Measurements from ENCODE around the gene PRND.

The PRND gene

GRCh38 chr20:4681991-4682401 lies 39.7 kb upstream of the PRND start:
- TF ChIP-seq CTCF (IDR thresholded peaks at IDR 0.05), result no peak
- DNase-seq, result no peak
- Mint-ChIP-seq H3K4me3 (no peak overlapping the region), H3K4me1 (peaks cover 17% of the 10 kb centered on the region), H3K27me3 (ENCODE audit: low read depth, poor library complexity) (peaks cover 37% of the 10 kb centered on the region), H3K27ac (no peak overlapping the region), H3K9me3 (no peaks in the 10 kb centered on the region), H3K36me3 (ENCODE audit: low read depth) (no peaks in the 10 kb centered on the region)

DNA sequence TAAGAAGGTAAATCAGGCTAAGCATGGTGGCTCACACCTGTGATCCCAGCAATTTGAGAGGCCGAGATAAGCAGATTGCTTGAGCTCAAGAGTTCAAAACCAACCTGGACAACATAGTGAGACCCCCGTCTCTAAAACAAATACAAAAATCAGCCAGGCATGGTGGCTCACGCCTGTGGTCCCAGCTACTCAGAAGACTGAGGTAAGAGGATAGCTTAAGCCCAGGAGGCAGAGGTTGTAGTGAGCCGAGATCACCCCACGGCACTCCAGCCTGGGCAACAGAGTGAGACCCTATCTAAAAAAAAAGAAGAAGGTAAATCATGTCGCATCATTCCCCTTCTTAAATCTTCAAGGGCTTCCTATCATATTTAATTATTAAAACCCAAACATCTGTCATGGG lies 39.0 kb upstream of the PRND start:
- peaks cover 34% of the 10 kb centered on the region for H3K27me3 Mint-ChIP-seq (ENCODE audit: low read depth, poor library complexity)
- H3K9me3 Mint-ChIP-seq, result no peaks in the 10 kb centered on the region
- no peak overlapping the region for H3K27ac Mint-ChIP-seq
- no peak for TF ChIP-seq CTCF (IDR thresholded peaks at IDR 0.05)
- H3K4me1 Mint-ChIP-seq, result peaks cover 21% of the 10 kb centered on the region
- no peak for DNase-seq
- H3K4me3 Mint-ChIP-seq, result no peak overlapping the region
- H3K36me3 Mint-ChIP-seq (ENCODE audit: low read depth), result no peaks in the 10 kb centered on the region

GRCh38 chr20:4683261-4683660 lies 38.4 kb upstream of the PRND start:
- Mint-ChIP-seq H3K27me3 (ENCODE audit: low read depth, poor library complexity) (peaks cover 34% of the 10 kb centered on the region), H3K27ac (no peak overlapping the region), H3K4me1 (peaks cover 25% of the 10 kb centered on the region), H3K9me3 (no peaks in the 10 kb centered on the region), H3K36me3 (ENCODE audit: low read depth) (no peaks in the 10 kb centered on the region), H3K4me3 (no peak overlapping the region)
- no peak for TF ChIP-seq CTCF (IDR thresholded peaks at IDR 0.05)
- DNase-seq, result no peak

GRCh38 chr20:4684837-4685413 lies 36.8 kb upstream of the PRND start:
- TF ChIP-seq CTCF (IDR thresholded peaks at IDR 0.05), result no peak
- no peaks in the 10 kb centered on the region for H3K9me3 Mint-ChIP-seq
- H3K4me3 Mint-ChIP-seq, result no peak overlapping the region
- peaks cover 32% of the 10 kb centered on the region for H3K27me3 Mint-ChIP-seq (ENCODE audit: low read depth, poor library complexity)
- no peak for DNase-seq
- no peaks in the 10 kb centered on the region for H3K36me3 Mint-ChIP-seq (ENCODE audit: low read depth)
- H3K4me1 Mint-ChIP-seq, result peaks cover 25% of the 10 kb centered on the region
- no peak overlapping the region for H3K27ac Mint-ChIP-seq

DNA sequence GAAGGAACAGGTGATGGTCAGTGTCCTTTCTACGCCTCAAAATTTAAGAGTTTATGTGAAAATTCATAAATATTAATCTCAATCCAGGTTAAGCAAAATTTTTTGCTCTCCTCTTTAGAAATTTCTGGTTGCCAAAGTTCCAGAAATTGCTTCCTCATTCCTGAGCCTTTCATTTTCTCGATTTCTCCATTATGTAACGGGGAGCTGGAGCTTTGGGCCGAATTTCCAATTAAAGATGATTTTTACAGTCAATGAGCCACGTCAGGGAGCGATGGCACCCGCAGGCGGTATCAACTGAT lies 35.8 kb upstream of the PRND start:
- DNase-seq, result no peak
- Mint-ChIP-seq H3K4me1 (peaks cover 25% of the 10 kb centered on the region), H3K36me3 (ENCODE audit: low read depth) (no peaks in the 10 kb centered on the region), H3K27me3 (ENCODE audit: low read depth, poor library complexity) (peaks cover 30% of the 10 kb centered on the region), H3K27ac (peak overlapping the region; percentile 45), H3K9me3 (no peaks in the 10 kb centered on the region), H3K4me3 (peak overlapping the region; percentile 84)
- TF ChIP-seq CTCF (IDR thresholded peaks at IDR 0.05), result no peak

GRCh38 chr20:4688305-4688704 lies 33.4 kb upstream of the PRND start:
- peaks cover 25% of the 10 kb centered on the region for H3K4me1 Mint-ChIP-seq
- H3K4me3 Mint-ChIP-seq, result peak overlapping the region; percentile 23
- DNase-seq, result no peak
- H3K36me3 Mint-ChIP-seq (ENCODE audit: low read depth), result peaks cover 5% of the 10 kb centered on the region
- no peak for TF ChIP-seq CTCF (IDR thresholded peaks at IDR 0.05)
- H3K27me3 Mint-ChIP-seq (ENCODE audit: low read depth, poor library complexity), result peaks cover 17% of the 10 kb centered on the region
- no peak overlapping the region for H3K27ac Mint-ChIP-seq
- H3K9me3 Mint-ChIP-seq, result no peaks in the 10 kb centered on the region
